IMR-90 (cell line): ENCODE data around the gene SLC9A7. TPM values are rescaled to one million over a fixed set of nuclear protein-coding genes. Genes with fewer than 3 reads are reported as not detected.

ENCODE experiments used
- ATAC-seq: fragments of 200-7000 bp; cut with Tn5 transposase; 2 replicates; pipeline ENCODE4 v1.9.1; 2020; ENCODE audit warnings: low read depth, mild to moderate bottlenecking, moderate library complexity
- BruUV-seq: library from RNA; stranded (reverse); fragments of 400-500 nt; replicated peaks from 2 replicates; lab custom pipeline; 2021; lab: Mats Ljungman, UMichigan
- CTCF ChIA-PET: fragments of 300-600 bp; formaldehyde crosslinking; extraction: SDS; loops from one replicate; lab custom pipeline; 2021; ENCODE audit warnings: antibody characterized with exemption; lab: Yijun Ruan, JAX
- POLR2A ChIA-PET: fragments of 300-600 bp; sonication (Branson Sonifier 250); formaldehyde crosslinking; loops from one replicate; lab custom pipeline; 2022; ENCODE audit warnings: antibody characterized with exemption; ENCODE audit not compliant: unreplicated experiment; lab: Charles Lee
- DNase-seq: peaks from one replicate; pipeline ENCODE4 v3.0.0; 2013
- H2AFZ ChIP-seq: replicated peaks from 2 replicates; pipeline ENCODE3; 2013; ENCODE audit warnings: low read length, mild to moderate bottlenecking; ENCODE audit not compliant: poor library complexity
- H2AK5ac ChIP-seq: 2 replicates; pipeline ENCODE4 v1.6.1; 2013; ENCODE audit warnings: low read depth, low read length, inconsistent platforms
- H2AK9ac ChIP-seq: replicated peaks from 2 replicates; pipeline ENCODE3; 2013; ENCODE audit warnings: mild to moderate bottlenecking, low read depth, low read length, moderate library complexity; ENCODE audit not compliant: poor library complexity
- H2BK120ac ChIP-seq: 2 replicates; pipeline ENCODE4 v1.6.1; 2013; ENCODE audit warnings: low read depth, low read length, inconsistent platforms
- H2BK15ac ChIP-seq: 3 replicates; pipeline ENCODE4 v1.6.1; 2013; ENCODE audit warnings: low read depth, low read length, inconsistent platforms
- H2BK20ac ChIP-seq: 2 replicates; pipeline ENCODE4 v1.6.1; 2013; ENCODE audit warnings: low read depth, mild to moderate bottlenecking, inconsistent platforms, low read length, moderate library complexity
- H2BK5ac ChIP-seq: 2 replicates; pipeline ENCODE4 v1.6.1; 2013; ENCODE audit warnings: mild to moderate bottlenecking, low read depth, low read length, inconsistent platforms; ENCODE audit not compliant: poor library complexity, severe bottlenecking
- H3K14ac ChIP-seq: replicated peaks from 2 replicates; pipeline ENCODE4 v1.6.1; 2013; ENCODE audit warnings: low read depth, low read length, inconsistent platforms
- H3K18ac ChIP-seq: 2 replicates; pipeline ENCODE4 v1.6.1; 2013; ENCODE audit warnings: low read depth, low read length, control low read depth
- H3K23ac ChIP-seq: 2 replicates; pipeline ENCODE4 v1.6.1; 2013; ENCODE audit warnings: low read depth, low read length, inconsistent platforms
- H3K27ac ChIP-seq: 2 replicates; pipeline ENCODE4 v1.5.1; 2013; ENCODE audit warnings: mild to moderate bottlenecking, control low read depth, low read length; ENCODE audit not compliant: insufficient read depth
- H3K27me3 ChIP-seq: 2 replicates; pipeline ENCODE4 v1.6.1; 2013; ENCODE audit warnings: low read length; ENCODE audit not compliant: control insufficient read depth, insufficient read depth
- H3K36me3 ChIP-seq: 2 replicates; pipeline ENCODE4 v1.6.1; 2013; ENCODE audit warnings: low read length, mixed read lengths; ENCODE audit not compliant: control insufficient read depth, insufficient read depth
- H3K4ac ChIP-seq: 2 replicates; pipeline ENCODE4 v1.6.1; 2013; ENCODE audit warnings: low read depth, low read length, inconsistent platforms
- H3K4me1 ChIP-seq: 2 replicates; pipeline ENCODE4 v1.6.1; 2013; ENCODE audit warnings: low read length, mixed read lengths; ENCODE audit not compliant: control insufficient read depth, insufficient read depth
- H3K4me2 ChIP-seq: 2 replicates; pipeline ENCODE4 v1.6.1; 2013; ENCODE audit warnings: low read depth, mild to moderate bottlenecking, control low read depth, low read length, moderate library complexity
- H3K4me3 ChIP-seq: 2 replicates; pipeline ENCODE4 v1.5.1; 2013; ENCODE audit warnings: low read depth, mild to moderate bottlenecking, control low read depth, low read length, moderate library complexity; ENCODE audit not compliant: insufficient read depth
- H3K56ac ChIP-seq: 2 replicates; pipeline ENCODE4 v1.6.1; 2013; ENCODE audit warnings: low read length, inconsistent platforms; ENCODE audit not compliant: insufficient read depth; ENCODE audit errors: extremely low read depth
- H3K79me1 ChIP-seq, 2 experiments: 2 replicates each; pipeline ENCODE4 v1.6.1; 2013; ENCODE audit warnings: low read length in 2 of 2, inconsistent platforms in 1 of 2, low read depth in 1 of 2
- H3K9ac ChIP-seq: 2 replicates; pipeline ENCODE4 v1.6.1; 2013; ENCODE audit warnings: low read depth, low read length, control low read depth
- H3K9me1 ChIP-seq: 2 replicates; pipeline ENCODE4 v1.6.1; 2013; ENCODE audit warnings: low read length, inconsistent platforms; ENCODE audit not compliant: insufficient read depth
- H3K9me3 ChIP-seq: 2 replicates; pipeline ENCODE4 v1.6.1; 2013; ENCODE audit warnings: low read length; ENCODE audit not compliant: control insufficient read depth, insufficient read depth
- H4K20me1 ChIP-seq: 2 replicates; pipeline ENCODE4 v1.6.1; 2013; ENCODE audit warnings: low read length, inconsistent platforms; ENCODE audit not compliant: insufficient read depth
- H4K5ac ChIP-seq: 2 replicates; pipeline ENCODE4 v1.6.1; 2013; ENCODE audit warnings: mild to moderate bottlenecking, low read depth, low read length, control low read depth
- H4K8ac ChIP-seq, 2 experiments: 2 replicates each; pipeline ENCODE4 v1.6.1; 2013; ENCODE audit warnings: low read depth in 2 of 2, low read length in 2 of 2, control low read depth in 1 of 2, inconsistent platforms in 1 of 2
- H4K91ac ChIP-seq: 2 replicates; pipeline ENCODE4 v1.6.1; 2013; ENCODE audit warnings: low read depth, low read length, inconsistent platforms; ENCODE audit not compliant: insufficient read depth
- BHLHE40 ChIP-seq: fragments of 150-350 bp; IDR thresholded peaks from 2 replicates; pipeline ENCODE4 v1.6.1; 2016; ENCODE audit warnings: mild to moderate bottlenecking, low read depth, low read length
- CHD1 ChIP-seq: IDR thresholded peaks from 2 replicates; pipeline ENCODE4 v1.6.1; 2012; ENCODE audit warnings: low read depth, low read length, improper control_type of control experiment
- MAFK ChIP-seq: IDR thresholded peaks from 2 replicates; pipeline ENCODE4 v1.6.1; 2012; ENCODE audit warnings: low read depth, low read length, improper control_type of control experiment
- RFX5 ChIP-seq: IDR thresholded peaks from 2 replicates; pipeline ENCODE4 v1.8.0; 2012; ENCODE audit warnings: low read depth, mild to moderate bottlenecking, low read length, moderate library complexity
- SMC3 ChIP-seq: fragments of 150-350 bp; IDR thresholded peaks from 2 replicates; pipeline ENCODE4 v1.6.1; 2016; ENCODE audit warnings: low read depth, mild to moderate bottlenecking, antibody characterized with exemption, low read length, moderate library complexity
- WGBS, 2 experiments: methylation state at CpG; one replicate each; pipeline versions ENCODE4 v1.1.5 to v1.1.7; 2013; ENCODE audit warnings: missing lambda C conversion rate in 2 of 2; ENCODE audit not compliant: insufficient read length in 1 of 2; ENCODE audit errors: extremely low coverage in 2 of 2; 5-methylcytosine and 5-hydroxymethylcytosine counted together
- dilution Hi-C: fragments of 300-500 bp; cut with HindIII; formaldehyde crosslinking; loops from one replicate; pipeline ENCODE4 v1.14.3; 2018; ENCODE audit warnings: low sequenced_read_pairs; ENCODE audit not compliant: unreplicated experiment
- in situ Hi-C: fragments of 300-500 bp; cut with MboI; formaldehyde crosslinking; loops from 3 replicates; pipeline ENCODE4 v1.14.3; 2019; ENCODE audit warnings: low sequenced_read_pairs, inconsistent platforms, mixed read lengths
- intact Hi-C: fragments of 100-400 bp; cut with micrococcal nuclease; formaldehyde crosslinking; loops from 2 replicates; pipeline ENCODE4 v1.10.0; 2022
- polyA plus RNA-seq, 3 experiments: library from polyadenylated mRNA; depleted of rRNA; stranded (reverse); fragments of >200 nt; gene quantifications; 2 replicates each; pipeline ENCODE4 v1.2.3, GENCODE V29; 2012; ENCODE audit warnings: low replicate concordance in 1 of 3
- total RNA-seq: library from RNA; depleted of rRNA; stranded (reverse); fragments of >200 nt; gene quantifications from 2 replicates; pipeline ENCODE4 v1.2.3, GENCODE V29; 2012

SLC9A7 gene
- total and polyA plus RNA-seq, 2 of the 4 experiments (the other 2 are of a cell fraction) = 14.4 to 76.4 TPM

DNA sequence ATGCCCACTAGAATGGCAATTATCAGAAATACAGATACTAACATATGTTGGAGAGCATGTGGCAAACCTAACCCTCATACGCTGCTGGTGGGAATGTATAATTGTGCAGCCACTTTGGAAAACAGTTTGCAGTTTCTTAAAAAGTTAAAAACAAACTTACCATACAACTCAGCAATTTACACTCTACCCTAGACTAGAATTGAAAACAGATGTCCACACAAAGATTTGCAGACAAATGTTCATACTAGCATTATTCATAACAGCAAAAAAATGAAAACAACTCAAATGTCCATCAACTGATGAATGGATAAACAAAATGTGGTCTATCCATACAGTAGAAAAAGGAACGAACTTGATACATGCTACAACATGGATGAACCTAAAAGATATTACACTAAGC is 64.4 kb downstream of the SLC9A7 start:
- Histone ChIP-seq H3K9ac (no peak overlapping the region), H4K91ac (no peak overlapping the region), H2BK15ac (no peak overlapping the region), H2AK5ac (no peak overlapping the region), H3K4me3 (no peak overlapping the region), H4K20me1 (peaks cover 6% of the 10 kb centered on the region; the same call in 1 of the 2 replicates), H3K27me3 (no peaks in the 10 kb centered on the region), H3K56ac (no peak overlapping the region), H3K4me1 (no peaks in the 10 kb centered on the region), H2BK120ac (no peak overlapping the region), H3K4ac (no peak overlapping the region), H3K18ac (no peak overlapping the region), H3K9me1 (peaks cover 3% of the 10 kb centered on the region; the same call in 1 of the 2 replicates), H3K14ac (no peak overlapping the region), H4K5ac (no peak overlapping the region), H2AK9ac (no peak overlapping the region), H3K79me1 (peaks cover 0 to 3% of the 10 kb centered on the region in 2 experiments; a peak in 1 of 4 replicates), H3K9me3 (no peaks in the 10 kb centered on the region), H2BK5ac (no peak overlapping the region), H2BK20ac (no peak overlapping the region), H3K36me3 (no peaks in the 10 kb centered on the region), H4K8ac (no peak overlapping the region), H3K4me2 (no peak overlapping the region), H3K27ac (no peak overlapping the region), H2AFZ (no peak overlapping the region), H3K23ac (no peak overlapping the region)
- ChIA-PET CTCF (no interaction called here), POLR2A (no interaction called here)
- dilution Hi-C loops = no loop called here
- WGBS, 2 experiments = no CpG with 5 or more reads among the region's 2 CpGs
- no TSS peak for BruUV-seq
- ATAC-seq (no peak), DNase-seq (no peak)
- in situ Hi-C loops = no loop called here
- intact Hi-C loops = no loop called here
- TF ChIP-seq CHD1 (no peak), RFX5 (no peak), SMC3 (no peak), BHLHE40 (no peak), MAFK (no peak)
